Stimulated activated CD8-positive, alpha-beta memory T cell treated with anti-CD3 and anti-CD28 coated beads, Interleukin-4, amount 100 ng/mL, for 1 hour (primary cell): ENCODE results near the gene PIP5K1B.

Source experiments
- DNase-seq, 2 donors: peaks; one replicate each; pipeline ENCODE4 v3.0.0-alpha.2; 2020; ENCODE audit warnings: low read depth in 2 of 2, low spot score in 1 of 2

PIP5K1B gene

GRCh38 chr9:68733021-68733405 lies 28.0 kb downstream of the PIP5K1B start:
- no peak for DNase-seq

GRCh38 chr9:68738358-68738757 lies 33.3 kb downstream of the PIP5K1B start:
- no peak for DNase-seq

- no peak for DNase-seq
These were observed 34.7 kb downstream of the PIP5K1B start for GRCh38 chr9:68739621-68740174.

- DNase-seq, result no peak
These were observed 35.5 kb downstream of the PIP5K1B start for GRCh38 chr9:68740561-68740960.

GRCh38 chr9:68741234-68741633 lies 36.2 kb downstream of the PIP5K1B start:
- DNase-seq, result no peak

- no peak for DNase-seq
These were observed 36.8 kb downstream of the PIP5K1B start for GRCh38 chr9:68741704-68742332.

- DNase-seq, result no peak
These were observed 37.3 kb downstream of the PIP5K1B start for GRCh38 chr9:68742333-68742730.

- no peak for DNase-seq
These were observed 39.4 kb downstream of the PIP5K1B start for GRCh38 chr9:68744426-68744825.

GRCh38 chr9:68746525-68746924 lies 41.5 kb downstream of the PIP5K1B start:
- DNase-seq, result no peak

GRCh38 chr9:68747043-68747533 lies 42.0 kb downstream of the PIP5K1B start:
- no peak for DNase-seq

- no peak for DNase-seq
These were observed 44.1 kb downstream of the PIP5K1B start for GRCh38 chr9:68749135-68749534.

- no peak for DNase-seq
These were observed 44.6 kb downstream of the PIP5K1B start for GRCh38 chr9:68749579-68750159.

- no peak for DNase-seq
These were observed 45.2 kb downstream of the PIP5K1B start for GRCh38 chr9:68750255-68750654.

GRCh38 chr9:68750786-68751185 lies 45.7 kb downstream of the PIP5K1B start:
- no peak for DNase-seq

- DNase-seq, result no peak
These were observed 46.5 kb downstream of the PIP5K1B start for GRCh38 chr9:68751556-68751955.

GRCh38 chr9:68755051-68755450 lies 50.0 kb downstream of the PIP5K1B start:
- no peak for DNase-seq

- DNase-seq, result no peak
These were observed 50.7 kb downstream of the PIP5K1B start for GRCh38 chr9:68755752-68756151.

GRCh38 chr9:68759981-68760673 lies 55.1 kb downstream of the PIP5K1B start:
- DNase-seq, result no peak

- DNase-seq, result no peak
These were observed 55.8 kb downstream of the PIP5K1B start for GRCh38 chr9:68760674-68761333.

- DNase-seq, result no peak
These were observed 57.5 kb downstream of the PIP5K1B start for GRCh38 chr9:68762570-68762969.

GRCh38 chr9:68763104-68763503 lies 58.1 kb downstream of the PIP5K1B start:
- DNase-seq, result no peak

GRCh38 chr9:68768619-68769018 lies 63.6 kb downstream of the PIP5K1B start:
- no peak for DNase-seq
